ENCODE measurements around the gene OBP2B. TPM values are rescaled to one million over a fixed set of nuclear protein-coding genes. Genes with fewer than 3 reads are reported as not detected.
A peak's percentile ranks its signal among the peaks of the same experiment; 100 is the strongest.

Gene OBP2B
- total and polyA plus RNA-seq, 9 of the 15 experiments (the other 6 are each of a cell fraction or from before 2014, with no cell fraction given) = not detected

DNA sequence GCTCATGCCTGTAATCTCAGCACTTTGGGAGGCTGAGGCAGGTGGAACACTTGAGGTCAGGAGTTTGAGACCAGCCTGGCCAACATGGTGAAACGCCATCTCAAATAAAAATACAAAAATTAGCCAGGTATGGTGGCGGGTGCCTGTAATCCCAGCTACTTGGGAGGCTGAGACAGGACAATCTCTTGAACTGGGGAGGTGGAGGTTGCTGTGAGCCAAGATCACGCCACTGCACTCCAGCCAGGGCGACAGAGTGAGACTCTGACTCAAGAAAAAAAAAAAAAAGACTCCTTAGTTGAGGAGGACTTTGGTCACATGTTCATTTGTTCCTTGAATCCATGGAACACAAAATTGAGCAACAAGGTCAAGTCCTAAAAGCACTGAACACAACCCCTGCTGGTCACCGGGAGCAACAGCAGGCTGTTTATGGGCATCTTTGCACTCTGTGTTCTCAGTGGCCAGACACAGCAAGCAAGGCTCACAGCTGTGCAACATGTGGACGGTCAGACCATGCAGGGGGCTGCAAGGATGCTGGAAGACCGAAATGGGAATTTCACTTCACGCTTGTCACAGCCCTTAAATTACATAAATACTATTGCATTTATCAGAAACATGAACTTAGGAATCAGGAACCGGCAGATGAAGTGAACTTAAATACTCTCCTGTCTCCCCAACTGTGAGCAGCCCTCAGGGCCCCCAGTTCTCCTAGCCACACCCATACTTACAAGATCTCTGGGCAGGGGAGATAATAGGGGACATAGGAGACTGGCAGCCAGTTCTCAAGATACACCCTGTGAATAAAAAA, 48.1 kb downstream of the OBP2B start (continued):
- TF ChIP-seq POLR2H (tag; IDR thresholded peaks at IDR 0.05; ENCODE audit: low read depth) (no peak), ELF2 (CRISPR knock-in tag; IDR thresholded peaks at IDR 0.05) (no peak), ZZZ3 (IDR thresholded peaks at IDR 0.05) (no peak), GTF2F1 (IDR thresholded peaks at IDR 0.05; ENCODE audit: low read depth, low read length) (no peak), ZNF699 (CRISPR knock-in tag; IDR thresholded peaks at IDR 0.05; ENCODE audit: insufficient replicate concordance) (no peak), FOXM1 (IDR thresholded peaks at IDR 0.05; ENCODE audit: low read depth) (no peak), FOXM1 (CRISPR knock-in tag; IDR thresholded peaks at IDR 0.05; ENCODE audit: low read depth) (no peak), FUS (optimal IDR thresholded peaks at IDR 0.05; ENCODE audit: low read depth, low read length) (no peak), SMARCA5 (IDR thresholded peaks at IDR 0.05) (peak; percentile 49; the same call in 1 of the 2 replicates), SMARCC2 (IDR thresholded peaks at IDR 0.05; ENCODE audit: low read depth) (no peak), ESRRB (CRISPR knock-in tag; IDR thresholded peaks at IDR 0.05; ENCODE audit: borderline replicate concordance) (no peak), NR2C2 (CRISPR knock-in tag; IDR thresholded peaks at IDR 0.05) (no peak), NR2C2 (tag; IDR thresholded peaks at IDR 0.05) (peak; percentile 53; the same call in 1 of the 2 replicates), KLF1 (tag; IDR thresholded peaks at IDR 0.05) (no peak), NFXL1 (CRISPR knock-in tag; IDR thresholded peaks at IDR 0.05) (no peak)
- TF ChIP-seq, protein P1, sequence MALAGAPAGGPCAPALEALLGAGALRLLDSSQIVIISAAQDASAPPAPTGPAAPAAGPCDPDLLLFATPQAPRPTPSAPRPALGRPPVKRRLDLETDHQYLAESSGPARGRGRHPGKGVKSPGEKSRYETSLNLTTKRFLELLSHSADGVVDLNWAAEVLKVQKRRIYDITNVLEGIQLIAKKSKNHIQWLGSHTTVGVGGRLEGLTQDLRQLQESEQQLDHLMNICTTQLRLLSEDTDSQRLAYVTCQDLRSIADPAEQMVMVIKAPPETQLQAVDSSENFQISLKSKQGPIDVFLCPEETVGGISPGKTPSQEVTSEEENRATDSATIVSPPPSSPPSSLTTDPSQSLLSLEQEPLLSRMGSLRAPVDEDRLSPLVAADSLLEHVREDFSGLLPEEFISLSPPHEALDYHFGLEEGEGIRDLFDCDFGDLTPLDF (CRISPR knock-in tag; IDR thresholded peaks at IDR 0.05) = 0 out of 2 replicates have a peak, but pooled peaks have one; percentile 19
- TF ChIP-seq, protein P2, sequence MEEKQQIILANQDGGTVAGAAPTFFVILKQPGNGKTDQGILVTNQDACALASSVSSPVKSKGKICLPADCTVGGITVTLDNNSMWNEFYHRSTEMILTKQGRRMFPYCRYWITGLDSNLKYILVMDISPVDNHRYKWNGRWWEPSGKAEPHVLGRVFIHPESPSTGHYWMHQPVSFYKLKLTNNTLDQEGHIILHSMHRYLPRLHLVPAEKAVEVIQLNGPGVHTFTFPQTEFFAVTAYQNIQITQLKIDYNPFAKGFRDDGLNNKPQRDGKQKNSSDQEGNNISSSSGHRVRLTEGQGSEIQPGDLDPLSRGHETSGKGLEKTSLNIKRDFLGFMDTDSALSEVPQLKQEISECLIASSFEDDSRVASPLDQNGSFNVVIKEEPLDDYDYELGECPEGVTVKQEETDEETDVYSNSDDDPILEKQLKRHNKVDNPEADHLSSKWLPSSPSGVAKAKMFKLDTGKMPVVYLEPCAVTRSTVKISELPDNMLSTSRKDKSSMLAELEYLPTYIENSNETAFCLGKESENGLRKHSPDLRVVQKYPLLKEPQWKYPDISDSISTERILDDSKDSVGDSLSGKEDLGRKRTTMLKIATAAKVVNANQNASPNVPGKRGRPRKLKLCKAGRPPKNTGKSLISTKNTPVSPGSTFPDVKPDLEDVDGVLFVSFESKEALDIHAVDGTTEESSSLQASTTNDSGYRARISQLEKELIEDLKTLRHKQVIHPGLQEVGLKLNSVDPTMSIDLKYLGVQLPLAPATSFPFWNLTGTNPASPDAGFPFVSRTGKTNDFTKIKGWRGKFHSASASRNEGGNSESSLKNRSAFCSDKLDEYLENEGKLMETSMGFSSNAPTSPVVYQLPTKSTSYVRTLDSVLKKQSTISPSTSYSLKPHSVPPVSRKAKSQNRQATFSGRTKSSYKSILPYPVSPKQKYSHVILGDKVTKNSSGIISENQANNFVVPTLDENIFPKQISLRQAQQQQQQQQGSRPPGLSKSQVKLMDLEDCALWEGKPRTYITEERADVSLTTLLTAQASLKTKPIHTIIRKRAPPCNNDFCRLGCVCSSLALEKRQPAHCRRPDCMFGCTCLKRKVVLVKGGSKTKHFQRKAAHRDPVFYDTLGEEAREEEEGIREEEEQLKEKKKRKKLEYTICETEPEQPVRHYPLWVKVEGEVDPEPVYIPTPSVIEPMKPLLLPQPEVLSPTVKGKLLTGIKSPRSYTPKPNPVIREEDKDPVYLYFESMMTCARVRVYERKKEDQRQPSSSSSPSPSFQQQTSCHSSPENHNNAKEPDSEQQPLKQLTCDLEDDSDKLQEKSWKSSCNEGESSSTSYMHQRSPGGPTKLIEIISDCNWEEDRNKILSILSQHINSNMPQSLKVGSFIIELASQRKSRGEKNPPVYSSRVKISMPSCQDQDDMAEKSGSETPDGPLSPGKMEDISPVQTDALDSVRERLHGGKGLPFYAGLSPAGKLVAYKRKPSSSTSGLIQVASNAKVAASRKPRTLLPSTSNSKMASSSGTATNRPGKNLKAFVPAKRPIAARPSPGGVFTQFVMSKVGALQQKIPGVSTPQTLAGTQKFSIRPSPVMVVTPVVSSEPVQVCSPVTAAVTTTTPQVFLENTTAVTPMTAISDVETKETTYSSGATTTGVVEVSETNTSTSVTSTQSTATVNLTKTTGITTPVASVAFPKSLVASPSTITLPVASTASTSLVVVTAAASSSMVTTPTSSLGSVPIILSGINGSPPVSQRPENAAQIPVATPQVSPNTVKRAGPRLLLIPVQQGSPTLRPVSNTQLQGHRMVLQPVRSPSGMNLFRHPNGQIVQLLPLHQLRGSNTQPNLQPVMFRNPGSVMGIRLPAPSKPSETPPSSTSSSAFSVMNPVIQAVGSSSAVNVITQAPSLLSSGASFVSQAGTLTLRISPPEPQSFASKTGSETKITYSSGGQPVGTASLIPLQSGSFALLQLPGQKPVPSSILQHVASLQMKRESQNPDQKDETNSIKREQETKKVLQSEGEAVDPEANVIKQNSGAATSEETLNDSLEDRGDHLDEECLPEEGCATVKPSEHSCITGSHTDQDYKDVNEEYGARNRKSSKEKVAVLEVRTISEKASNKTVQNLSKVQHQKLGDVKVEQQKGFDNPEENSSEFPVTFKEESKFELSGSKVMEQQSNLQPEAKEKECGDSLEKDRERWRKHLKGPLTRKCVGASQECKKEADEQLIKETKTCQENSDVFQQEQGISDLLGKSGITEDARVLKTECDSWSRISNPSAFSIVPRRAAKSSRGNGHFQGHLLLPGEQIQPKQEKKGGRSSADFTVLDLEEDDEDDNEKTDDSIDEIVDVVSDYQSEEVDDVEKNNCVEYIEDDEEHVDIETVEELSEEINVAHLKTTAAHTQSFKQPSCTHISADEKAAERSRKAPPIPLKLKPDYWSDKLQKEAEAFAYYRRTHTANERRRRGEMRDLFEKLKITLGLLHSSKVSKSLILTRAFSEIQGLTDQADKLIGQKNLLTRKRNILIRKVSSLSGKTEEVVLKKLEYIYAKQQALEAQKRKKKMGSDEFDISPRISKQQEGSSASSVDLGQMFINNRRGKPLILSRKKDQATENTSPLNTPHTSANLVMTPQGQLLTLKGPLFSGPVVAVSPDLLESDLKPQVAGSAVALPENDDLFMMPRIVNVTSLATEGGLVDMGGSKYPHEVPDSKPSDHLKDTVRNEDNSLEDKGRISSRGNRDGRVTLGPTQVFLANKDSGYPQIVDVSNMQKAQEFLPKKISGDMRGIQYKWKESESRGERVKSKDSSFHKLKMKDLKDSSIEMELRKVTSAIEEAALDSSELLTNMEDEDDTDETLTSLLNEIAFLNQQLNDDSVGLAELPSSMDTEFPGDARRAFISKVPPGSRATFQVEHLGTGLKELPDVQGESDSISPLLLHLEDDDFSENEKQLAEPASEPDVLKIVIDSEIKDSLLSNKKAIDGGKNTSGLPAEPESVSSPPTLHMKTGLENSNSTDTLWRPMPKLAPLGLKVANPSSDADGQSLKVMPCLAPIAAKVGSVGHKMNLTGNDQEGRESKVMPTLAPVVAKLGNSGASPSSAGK (IDR thresholded peaks at IDR 0.05) = no peak

Measured in K562 (cell line).